HepG2 (cell line): ENCODE data around the gene JAGN1.

ENCODE experiments used
- CREM ChIP-seq, 2 experiments: sonication (generic) in 1 of 2; formaldehyde crosslinking in 1 of 2; IDR thresholded peaks; 2 replicates each; pipeline versions ENCODE4 v1.4.0 to v1.6.1; 2016 to 2020; ENCODE audit warnings: antibody characterized with exemption in 1 of 2, mild to moderate bottlenecking in 1 of 2, missing genetic modification reagents in 1 of 2
- CTCF ChIP-seq: sonication (generic); formaldehyde crosslinking; IDR thresholded peaks from 2 replicates; pipeline ENCODE4 v1.5.0; 2020; ENCODE audit warnings: mild to moderate bottlenecking, missing genetic modification reagents, moderate library complexity
- FOXO4 ChIP-seq: sonication (generic); formaldehyde crosslinking; conservative IDR thresholded peaks from 2 replicates; pipeline ENCODE4 v1.8.1; 2023; ENCODE audit warnings: missing genetic modification reagents
- HMG20A ChIP-seq: IDR thresholded peaks from 2 replicates; pipeline ENCODE4 v1.6.1; 2016; ENCODE audit warnings: borderline replicate concordance
- MXI1 ChIP-seq: IDR thresholded peaks from 3 replicates; pipeline ENCODE4 v1.6.1; 2012; ENCODE audit warnings: low read depth, low read length, inconsistent platforms, borderline replicate concordance
- ZBTB34 ChIP-seq: sonication (generic); formaldehyde crosslinking; IDR thresholded peaks from 2 replicates; pipeline ENCODE4 v1.8.0; 2022; ENCODE audit warnings: mild to moderate bottlenecking, missing genetic modification reagents
- ZFP36 ChIP-seq: fragments of 150-350 bp; IDR thresholded peaks from 2 replicates; pipeline ENCODE4 v1.6.1; 2018; ENCODE audit warnings: borderline replicate concordance, low read length, low read depth; ENCODE audit not compliant: partially characterized antibody
- ZNF160 ChIP-seq: sonication (generic); formaldehyde crosslinking; IDR thresholded peaks from 2 replicates; pipeline ENCODE4 v1.8.0; 2022; ENCODE audit warnings: mild to moderate bottlenecking, inconsistent platforms, missing genetic modification reagents
- ZNF317 ChIP-seq: sonication (generic); formaldehyde crosslinking; IDR thresholded peaks from 2 replicates; pipeline ENCODE4 v1.5.0; 2020; ENCODE audit warnings: mild to moderate bottlenecking, missing genetic modification reagents
- ZNF431 ChIP-seq: sonication (generic); formaldehyde crosslinking; IDR thresholded peaks from 2 replicates; pipeline ENCODE4 v1.9.0; 2022; ENCODE audit warnings: missing genetic modification reagents, low read depth, mild to moderate bottlenecking, borderline replicate concordance
- ZNF879 ChIP-seq: sonication (generic); formaldehyde crosslinking; IDR thresholded peaks from 2 replicates; pipeline ENCODE4 v1.8.1; 2023; ENCODE audit warnings: missing genetic modification reagents
- TF ChIP-seq, protein P1 (sequence below): sonication (generic); formaldehyde crosslinking; IDR thresholded peaks from 2 replicates; pipeline ENCODE4 v1.4.0; 2020; ENCODE audit warnings: missing genetic modification reagents
- TF ChIP-seq, protein P2 (sequence below), 2 experiments: sonication (generic) in 1 of 2; formaldehyde crosslinking in 1 of 2; IDR thresholded peaks; 2 replicates each; pipeline versions ENCODE4 v1.4.0 to v1.6.1; 2016 to 2020; ENCODE audit warnings: borderline replicate concordance in 1 of 2, low read depth in 1 of 2, mild to moderate bottlenecking in 1 of 2, missing genetic modification reagents in 1 of 2
- TF ChIP-seq, protein P3 (sequence below): sonication (generic); formaldehyde crosslinking; IDR thresholded peaks from 2 replicates; pipeline ENCODE4 v1.8.0; 2022; ENCODE audit warnings: mild to moderate bottlenecking, missing genetic modification reagents, borderline replicate concordance

DNA sequence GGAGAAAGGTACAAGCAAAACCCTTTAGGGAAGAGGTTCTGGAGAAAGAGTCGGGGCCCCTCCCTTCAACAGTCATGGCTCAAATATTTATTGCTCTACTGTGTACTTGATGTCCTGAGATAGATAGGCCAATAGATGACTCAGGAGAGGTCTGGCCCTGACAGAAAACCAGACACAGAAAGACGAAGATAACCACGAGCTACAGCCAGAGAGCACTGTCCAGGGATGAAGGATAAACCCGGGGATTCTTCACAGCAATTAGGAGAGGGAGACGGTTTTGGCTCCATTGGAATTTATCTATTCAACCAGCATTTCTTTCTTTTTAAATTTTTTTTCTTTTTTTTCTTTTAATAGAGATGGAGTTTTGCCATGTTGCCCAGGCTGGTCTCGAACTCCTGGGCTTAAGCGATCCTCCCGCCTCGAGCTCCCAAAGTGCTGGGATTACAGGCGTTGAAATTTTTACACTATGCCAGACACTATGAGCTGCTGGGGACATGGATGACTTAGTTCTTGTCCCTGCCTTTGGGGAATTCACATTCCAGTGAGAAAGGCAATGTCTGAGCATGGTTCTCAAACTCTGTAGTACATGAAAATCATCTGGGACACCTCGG lies 5.8 kb upstream of the JAGN1 start:
- TF ChIP-seq CTCF (CRISPR knock-in tag) (no peak), ZNF431 (CRISPR knock-in tag) (no peak), ZBTB34 (no peak), FOXO4 (CRISPR knock-in tag) (no peak), ZNF160 (CRISPR knock-in tag) (no peak), MXI1 (no peak), CREM (IDR thresholded peaks at IDR 0.05) (no peak), CREM (CRISPR knock-in tag; IDR thresholded peaks at IDR 0.05) (no peak), ZNF879 (CRISPR knock-in tag) (no peak), HMG20A (no peak), ZFP36 (no peak), ZNF317 (no peak)
- TF ChIP-seq, protein P1, sequence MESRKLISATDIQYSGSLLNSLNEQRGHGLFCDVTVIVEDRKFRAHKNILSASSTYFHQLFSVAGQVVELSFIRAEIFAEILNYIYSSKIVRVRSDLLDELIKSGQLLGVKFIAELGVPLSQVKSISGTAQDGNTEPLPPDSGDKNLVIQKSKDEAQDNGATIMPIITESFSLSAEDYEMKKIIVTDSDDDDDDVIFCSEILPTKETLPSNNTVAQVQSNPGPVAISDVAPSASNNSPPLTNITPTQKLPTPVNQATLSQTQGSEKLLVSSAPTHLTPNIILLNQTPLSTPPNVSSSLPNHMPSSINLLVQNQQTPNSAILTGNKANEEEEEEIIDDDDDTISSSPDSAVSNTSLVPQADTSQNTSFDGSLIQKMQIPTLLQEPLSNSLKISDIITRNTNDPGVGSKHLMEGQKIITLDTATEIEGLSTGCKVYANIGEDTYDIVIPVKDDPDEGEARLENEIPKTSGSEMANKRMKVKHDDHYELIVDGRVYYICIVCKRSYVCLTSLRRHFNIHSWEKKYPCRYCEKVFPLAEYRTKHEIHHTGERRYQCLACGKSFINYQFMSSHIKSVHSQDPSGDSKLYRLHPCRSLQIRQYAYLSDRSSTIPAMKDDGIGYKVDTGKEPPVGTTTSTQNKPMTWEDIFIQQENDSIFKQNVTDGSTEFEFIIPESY = no peak
- TF ChIP-seq, protein P2, sequence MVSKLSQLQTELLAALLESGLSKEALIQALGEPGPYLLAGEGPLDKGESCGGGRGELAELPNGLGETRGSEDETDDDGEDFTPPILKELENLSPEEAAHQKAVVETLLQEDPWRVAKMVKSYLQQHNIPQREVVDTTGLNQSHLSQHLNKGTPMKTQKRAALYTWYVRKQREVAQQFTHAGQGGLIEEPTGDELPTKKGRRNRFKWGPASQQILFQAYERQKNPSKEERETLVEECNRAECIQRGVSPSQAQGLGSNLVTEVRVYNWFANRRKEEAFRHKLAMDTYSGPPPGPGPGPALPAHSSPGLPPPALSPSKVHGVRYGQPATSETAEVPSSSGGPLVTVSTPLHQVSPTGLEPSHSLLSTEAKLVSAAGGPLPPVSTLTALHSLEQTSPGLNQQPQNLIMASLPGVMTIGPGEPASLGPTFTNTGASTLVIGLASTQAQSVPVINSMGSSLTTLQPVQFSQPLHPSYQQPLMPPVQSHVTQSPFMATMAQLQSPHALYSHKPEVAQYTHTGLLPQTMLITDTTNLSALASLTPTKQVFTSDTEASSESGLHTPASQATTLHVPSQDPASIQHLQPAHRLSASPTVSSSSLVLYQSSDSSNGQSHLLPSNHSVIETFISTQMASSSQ (IDR thresholded peaks at IDR 0.05; ENCODE audit: low read depth) = no peak
- TF ChIP-seq, protein P2 (CRISPR knock-in tag; IDR thresholded peaks at IDR 0.05; ENCODE audit: borderline replicate concordance) = no peak
- TF ChIP-seq, protein P3, sequence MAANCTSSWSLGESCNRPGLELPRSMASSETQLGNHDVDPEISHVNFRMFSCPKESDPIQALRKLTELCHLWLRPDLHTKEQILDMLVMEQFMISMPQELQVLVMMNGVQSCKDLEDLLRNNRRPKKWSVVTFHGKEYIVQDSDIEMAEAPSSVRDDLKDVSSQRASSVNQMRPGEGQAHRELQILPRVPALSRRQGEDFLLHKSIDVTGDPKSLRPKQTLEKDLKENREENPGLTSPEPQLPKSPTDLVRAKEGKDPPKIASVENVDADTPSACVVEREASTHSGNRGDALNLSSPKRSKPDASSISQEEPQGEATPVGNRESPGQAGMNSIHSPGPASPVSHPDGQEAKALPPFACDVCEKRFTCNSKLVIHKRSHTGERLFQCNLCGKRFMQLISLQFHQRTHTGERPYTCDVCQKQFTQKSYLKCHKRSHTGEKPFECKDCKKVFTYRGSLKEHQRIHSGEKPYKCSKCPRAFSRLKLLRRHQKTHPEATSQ = no peak
